HG03135 (cell line): ENCODE measurements around the gene NEIL3.

Experiments used
- ATAC-seq: cut with Tn5 transposase; IDR thresholded peaks from one replicate; pipeline ENCODE4 v1.9.1; 2021; ENCODE audit warnings: mild to moderate bottlenecking, moderate library complexity; ENCODE audit not compliant: unreplicated experiment

NEIL3 gene

DNA sequence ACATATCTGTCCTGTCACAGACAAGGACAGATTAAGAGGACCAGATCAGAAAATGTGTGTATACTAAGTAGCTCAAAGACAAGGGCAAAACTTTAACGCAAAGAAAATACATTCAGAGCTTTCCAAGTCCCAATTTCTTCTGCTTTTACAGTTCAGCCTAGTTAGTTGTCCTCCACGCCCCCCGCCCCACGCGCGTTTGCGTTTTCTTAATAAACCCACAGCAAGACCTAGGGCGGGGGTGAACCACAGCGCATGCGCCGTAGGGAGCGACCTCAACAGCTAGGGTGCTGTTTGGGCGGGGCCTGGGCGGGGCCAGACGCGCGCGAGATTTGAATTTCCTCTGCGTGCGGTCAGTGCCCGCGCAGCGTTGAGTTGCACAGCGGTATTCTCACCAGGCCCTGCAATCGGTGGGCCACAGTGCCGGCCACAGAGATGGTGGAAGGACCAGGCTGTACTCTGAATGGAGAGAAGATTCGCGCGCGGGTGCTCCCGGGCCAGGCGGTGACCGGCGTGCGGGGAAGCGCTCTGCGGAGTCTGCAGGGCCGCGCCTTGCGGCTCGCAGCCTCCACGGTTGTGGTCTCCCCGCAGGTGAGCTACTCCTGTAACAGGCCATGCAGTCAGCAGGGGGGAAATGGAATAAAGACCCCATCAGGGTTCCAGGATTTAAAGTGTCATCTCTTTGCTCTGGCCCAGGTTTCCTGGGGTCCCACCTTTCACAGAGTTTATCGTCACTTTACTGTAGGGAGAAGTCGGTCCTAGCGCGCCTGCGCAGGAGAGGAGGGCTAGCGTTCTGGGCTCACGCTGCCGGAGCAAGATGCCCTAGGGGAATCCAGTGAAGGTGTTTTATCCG lies at the start of gene NEIL3:
Gene NEIL3 (plus strand): TSS at position 353 of the 850 bp plus-strand sequence. CDS start 80 bp downstream, at position 433.
- ATAC-seq: peak; percentile 91

GRCh38 chr4:177263818-177264217 lies 45.9 kb upstream of the NEIL3 start:
- no peak for ATAC-seq

DNA sequence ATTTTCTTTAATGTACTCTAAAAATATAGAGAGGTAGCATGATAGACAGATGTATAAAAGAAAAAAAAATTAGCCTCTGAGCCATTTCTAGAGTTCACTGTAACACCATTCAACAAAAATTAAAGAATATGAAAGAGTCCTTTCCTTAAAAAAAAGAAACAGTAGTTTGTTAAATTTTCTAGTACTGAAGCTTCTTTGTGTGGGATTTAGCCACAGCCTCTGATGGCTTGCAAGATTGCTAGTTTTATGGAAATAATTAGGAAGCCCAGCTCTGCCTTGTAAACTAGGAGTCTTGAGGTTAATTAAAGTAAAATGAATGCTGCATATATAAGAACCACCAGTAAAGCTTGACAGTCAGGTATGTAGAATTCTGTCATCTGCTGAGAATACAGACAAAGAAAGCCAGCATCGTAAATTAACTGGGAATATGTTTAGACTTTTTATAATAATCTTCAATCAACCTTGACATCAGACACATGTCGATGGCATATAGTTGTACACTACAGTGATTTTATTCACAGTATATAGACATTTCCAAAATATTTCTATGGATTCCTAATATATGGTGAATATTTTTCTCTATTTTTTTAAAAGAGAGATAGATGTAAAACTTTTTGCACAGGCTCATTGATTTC lies 44.8 kb upstream of the NEIL3 start:
- ATAC-seq: no peak

DNA sequence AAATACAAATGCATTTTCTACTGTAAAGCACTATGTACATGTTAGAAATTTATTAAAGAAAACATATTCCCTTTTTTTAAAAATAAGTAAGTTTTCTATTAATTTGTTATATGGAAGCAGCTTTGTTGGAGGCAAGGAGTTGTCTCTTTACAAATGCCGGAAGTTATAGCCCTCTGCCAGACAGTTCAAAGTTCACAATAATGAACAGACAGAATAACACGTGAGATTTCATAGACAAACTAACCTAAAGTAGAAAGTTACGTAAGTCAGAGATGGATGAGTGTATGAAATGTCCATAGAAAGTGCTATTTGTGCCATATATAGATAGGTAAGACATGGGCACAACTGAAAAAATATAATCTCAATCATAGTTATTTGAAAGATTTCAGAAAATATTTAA lies 43.9 kb upstream of the NEIL3 start:
- ATAC-seq: no peak

- no peak for ATAC-seq
These were observed 43.2 kb upstream of the NEIL3 start for GRCh38 chr4:177266506-177266905.

DNA sequence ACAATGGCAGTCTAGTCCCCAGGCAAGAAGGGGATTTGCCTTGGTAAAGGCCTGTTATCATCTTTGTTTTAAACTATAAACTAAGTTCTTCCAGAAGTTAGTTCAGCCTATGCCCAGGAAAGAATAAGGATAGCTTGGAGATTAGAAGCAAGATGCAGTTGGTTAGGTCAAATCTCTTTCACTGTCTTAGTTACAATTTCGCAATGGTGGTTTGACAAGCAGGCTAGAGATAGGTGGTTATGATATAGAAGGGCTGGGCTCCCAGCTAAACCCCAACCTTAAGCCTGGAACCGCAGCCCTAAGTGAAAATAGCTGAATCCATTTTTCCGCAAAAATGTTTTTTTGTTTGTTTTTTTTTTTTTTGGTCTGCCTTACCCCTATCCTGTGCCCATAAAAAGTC lies 41.8 kb upstream of the NEIL3 start:
- ATAC-seq: no peak

- no peak for ATAC-seq
These were observed 38.6 kb upstream of the NEIL3 start for GRCh38 chr4:177271091-177271490.

GRCh38 chr4:177271915-177272766 lies 37.5 kb upstream of the NEIL3 start:
- ATAC-seq: no peak

DNA sequence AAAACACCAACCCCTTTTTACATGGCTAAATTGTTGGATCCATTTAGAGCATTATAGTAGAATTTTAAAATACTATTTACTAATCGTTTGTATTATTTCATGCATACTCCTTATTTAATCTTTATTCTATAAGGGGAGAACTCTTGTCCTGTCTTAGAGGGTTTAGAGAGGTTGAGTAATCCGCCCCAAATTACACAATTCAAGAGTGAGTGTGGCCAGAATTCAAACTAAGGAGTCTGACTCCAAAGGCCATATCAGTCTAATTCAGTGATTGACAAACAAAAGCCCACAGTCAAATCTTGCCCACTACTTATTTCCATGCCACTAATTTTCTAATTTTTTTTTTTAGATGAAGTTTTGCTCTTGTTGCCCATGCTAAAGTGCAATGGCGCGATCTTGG lies 33.7 kb upstream of the NEIL3 start:
- ATAC-seq: no peak

DNA sequence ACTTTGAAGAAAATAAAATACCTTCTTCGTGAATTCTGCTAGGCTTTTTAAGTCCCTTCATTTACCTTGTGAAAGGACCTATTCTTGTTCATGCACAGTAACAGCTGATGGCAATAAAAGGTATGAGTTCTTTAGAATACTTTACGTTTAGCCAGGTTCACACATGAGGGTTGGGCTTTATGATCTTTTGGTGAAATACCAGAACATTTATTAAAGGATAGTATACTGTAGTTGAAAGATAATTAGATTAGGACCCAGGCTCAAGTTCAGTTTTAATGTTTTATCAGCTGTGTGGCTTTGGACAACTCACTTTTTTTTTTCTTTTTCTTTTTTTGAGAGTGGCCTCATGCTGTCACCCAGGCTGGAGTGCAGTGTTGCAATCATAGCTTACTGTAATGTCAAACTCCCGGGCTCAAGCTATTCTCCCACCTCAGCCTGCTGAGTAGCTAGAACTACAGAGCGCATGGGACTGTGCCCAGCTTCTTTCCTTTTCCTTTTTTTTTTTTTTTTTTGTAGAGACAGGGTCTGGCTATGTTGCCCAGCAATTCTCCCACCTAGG lies 28.2 kb upstream of the NEIL3 start:
- ATAC-seq: no peak

DNA sequence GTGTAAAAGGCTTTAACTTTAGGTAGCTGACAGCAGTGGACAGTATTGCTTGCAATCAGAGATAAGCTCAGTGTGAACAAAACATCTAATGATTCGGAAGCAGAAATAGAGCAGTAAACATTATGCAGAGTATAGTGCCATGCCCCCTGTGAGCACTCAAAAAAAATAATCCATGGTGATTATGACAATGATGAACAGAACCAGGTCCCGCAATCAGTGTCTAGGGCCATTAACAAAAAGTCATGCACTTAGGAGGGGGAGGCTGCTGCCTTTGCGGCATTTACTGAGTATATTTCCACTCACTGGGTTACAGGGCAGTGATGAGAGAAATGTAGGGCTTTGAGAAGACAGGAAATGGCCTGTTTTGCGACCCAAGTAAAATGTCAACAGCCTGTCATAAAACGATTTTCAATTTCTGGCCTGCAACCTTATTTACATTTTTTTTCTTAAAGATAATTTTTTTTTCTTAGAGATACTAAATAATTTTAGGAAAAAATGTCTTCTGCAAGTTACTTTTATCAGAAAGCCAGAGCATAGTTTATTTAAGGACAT lies 27.3 kb upstream of the NEIL3 start:
- no peak for ATAC-seq

DNA sequence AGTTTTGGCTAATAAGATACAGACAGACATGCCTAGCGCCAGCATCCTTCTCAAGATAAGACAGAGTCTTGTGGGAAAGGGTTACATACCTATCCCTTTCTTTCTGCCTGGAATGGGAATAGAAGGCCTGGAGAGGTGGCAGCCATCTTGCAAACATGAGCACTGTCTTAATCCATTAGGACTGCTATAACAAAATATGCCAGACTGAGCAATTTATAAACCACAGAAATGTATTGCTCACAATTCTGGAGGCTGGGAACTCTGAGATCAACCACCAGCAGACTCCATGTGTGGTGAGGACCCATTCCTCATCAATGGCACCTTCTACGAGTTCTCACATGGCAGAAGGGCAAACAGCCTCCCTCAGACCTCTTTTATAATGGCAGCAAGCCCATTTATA lies 26.5 kb upstream of the NEIL3 start:
- ATAC-seq: no peak

- ATAC-seq: no peak
These were observed 23.7 kb upstream of the NEIL3 start for GRCh38 chr4:177285953-177286352.

GRCh38 chr4:177287255-177287654 lies 22.4 kb upstream of the NEIL3 start:
- no peak for ATAC-seq

- ATAC-seq: no peak
These were observed 21.3 kb upstream of the NEIL3 start for GRCh38 chr4:177288335-177288734.

DNA sequence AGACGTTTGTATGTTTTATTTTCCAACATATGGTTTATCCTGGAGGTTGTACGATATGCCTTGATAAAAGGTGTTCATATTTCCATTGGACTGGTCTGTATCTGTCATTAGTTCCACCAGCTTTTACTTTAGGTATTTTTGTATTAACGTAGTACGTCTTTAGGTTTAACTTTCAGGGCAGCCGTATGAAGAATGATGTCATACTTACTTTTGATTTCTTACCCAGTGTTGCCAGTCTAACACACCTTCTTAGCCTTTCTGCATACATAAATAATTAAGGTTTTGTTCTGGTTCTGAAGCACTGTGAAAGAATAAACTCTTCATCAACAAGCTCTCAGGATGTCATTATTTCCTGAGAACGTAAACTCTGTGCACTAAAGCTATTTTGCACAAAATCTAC lies 18.9 kb upstream of the NEIL3 start:
- ATAC-seq: no peak

DNA sequence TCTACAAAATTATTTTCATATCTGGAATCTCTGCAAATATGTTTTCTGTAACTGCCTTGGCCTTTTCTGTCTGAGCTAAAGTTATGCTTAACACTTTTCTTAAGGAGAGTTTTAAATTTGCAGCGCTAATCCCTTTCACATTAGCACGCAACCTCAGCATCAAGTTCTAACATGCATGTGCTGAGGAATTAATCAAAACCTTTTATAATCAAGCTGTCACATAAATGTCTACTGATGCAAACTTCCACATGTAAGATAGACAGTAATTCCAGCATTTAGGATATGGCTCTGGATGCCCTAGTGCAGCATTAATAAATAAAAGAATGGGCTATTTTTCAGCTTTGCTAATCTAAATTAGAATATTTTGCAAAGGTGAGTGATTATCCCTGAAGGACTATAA lies 17.5 kb upstream of the NEIL3 start:
- no peak for ATAC-seq

GRCh38 chr4:177293208-177294033 lies 16.3 kb upstream of the NEIL3 start:
- ATAC-seq: no peak

DNA sequence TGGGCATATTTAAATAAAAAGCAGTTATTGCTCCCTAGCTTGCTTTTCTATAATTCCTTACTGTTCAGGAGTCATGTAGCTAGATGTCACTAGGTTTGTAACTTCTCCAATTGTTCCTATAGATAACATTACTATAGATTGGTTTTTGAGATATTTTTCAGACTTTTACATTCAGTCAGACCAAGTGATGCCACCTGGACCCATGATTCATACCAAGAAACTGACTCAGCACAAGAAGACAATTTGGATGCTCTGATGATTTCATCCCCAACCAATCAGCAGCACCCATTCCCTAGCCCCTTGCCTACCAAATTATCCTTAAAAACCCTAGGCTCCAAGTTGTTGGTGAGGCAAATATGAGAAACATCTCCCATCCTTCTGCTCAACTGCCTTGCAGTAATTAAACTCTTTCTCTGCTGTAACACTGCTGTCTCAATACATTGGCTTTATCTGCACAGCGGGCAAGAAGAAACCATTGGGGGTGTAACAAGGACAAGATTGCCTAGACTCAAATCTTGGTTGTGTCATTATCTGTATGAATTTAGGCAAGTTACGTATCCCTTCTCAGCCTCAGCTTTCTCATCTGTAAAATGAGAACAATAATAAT lies 11.8 kb upstream of the NEIL3 start:
- ATAC-seq: no peak
